Hepatocyte (in vitro differentiated cells): Measurements from ENCODE around the gene SIGLEC11.

Experiments used
- CTCF ChIP-seq: fragments of 200-600 bp; sonication (generic); IDR thresholded peaks from 2 replicates; pipeline ENCODE4 v1.5.1; 2016; ENCODE audit warnings: antibody characterized with exemption, mild to moderate bottlenecking; ENCODE audit not compliant: poor library complexity
- EZH2 ChIP-seq: fragments of 200-600 bp; sonication (generic); IDR thresholded peaks from 2 replicates; pipeline ENCODE4 v1.6.1; 2016; ENCODE audit warnings: antibody characterized with exemption, mild to moderate bottlenecking, borderline replicate concordance
- EZH2phosphoT487 ChIP-seq: fragments of 200-600 bp; sonication (generic); IDR thresholded peaks from one replicate; pipeline ENCODE4 v1.6.1; 2018; ENCODE audit warnings: antibody characterized with exemption, mild to moderate bottlenecking, low read depth, moderate library complexity; ENCODE audit not compliant: unreplicated experiment, severe bottlenecking

DNA sequence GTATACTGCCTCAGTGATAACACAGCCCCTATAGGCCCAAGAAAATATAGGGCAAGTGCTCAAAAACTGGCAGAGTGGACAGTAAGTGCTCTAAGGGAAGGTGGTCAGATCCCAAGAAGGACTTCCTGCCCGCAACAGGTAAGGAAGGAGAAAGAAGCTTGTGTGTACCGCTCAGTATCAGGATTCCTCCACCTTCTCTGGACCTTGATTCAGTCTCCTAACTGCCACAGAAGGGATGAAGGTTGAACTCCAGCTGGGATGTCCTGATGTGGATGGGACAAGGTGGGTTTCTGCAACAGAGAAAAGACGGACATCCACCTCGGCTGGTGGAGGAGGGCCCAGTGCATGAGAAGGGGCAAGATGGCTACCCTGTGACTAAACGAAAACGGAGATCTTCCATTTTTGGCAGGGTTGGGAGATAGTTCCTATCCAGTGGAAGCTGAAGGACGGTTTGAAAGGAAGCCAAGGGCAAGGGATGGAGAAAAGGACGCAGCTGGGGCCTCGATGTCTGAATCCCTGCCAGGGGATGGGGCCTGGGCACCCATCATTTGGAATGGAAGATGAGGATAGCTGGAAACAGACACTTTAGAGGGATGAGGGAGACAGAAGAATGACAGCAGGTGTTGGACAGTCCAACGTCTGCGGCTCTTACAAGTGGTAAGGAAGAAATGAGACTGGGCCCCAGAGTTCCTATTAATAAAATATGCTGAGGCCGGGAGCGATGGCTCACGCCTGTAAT, 33.3 kb downstream of the SIGLEC11 start:
- TF ChIP-seq CTCF (no peak), EZH2 (no peak), EZH2phosphoT487 (no peak)
